A673 (cell line): ENCODE results near the gene KCNMA1. TPM values are rescaled to one million over a fixed set of nuclear protein-coding genes. Genes with fewer than 3 reads are reported as not detected.

ENCODE experiments used
- BruUV-seq: library from RNA; stranded (reverse); fragments of 400-500 nt; replicated peaks from 2 replicates; lab custom pipeline; 2021; lab: Mats Ljungman, UMichigan
- CTCF ChIA-PET: fragments of 300-600 bp; sonication (Branson Sonifier 250); formaldehyde crosslinking; loops from one replicate; lab custom pipeline; 2022; ENCODE audit warnings: antibody characterized with exemption; lab: Charles Lee
- POLR2A ChIA-PET: fragments of 300-600 bp; sonication (Branson Sonifier 250); formaldehyde crosslinking; loops from one replicate; lab custom pipeline; 2022; ENCODE audit warnings: antibody characterized with exemption; ENCODE audit not compliant: low non-redundant PET; lab: Charles Lee
- DNase-seq: peaks from one replicate; pipeline ENCODE4 v3.0.0-alpha.2; 2015; ENCODE audit warnings: low spot score
- H3K27ac ChIP-seq: fragments of 200-600 bp; sonication (generic); 2 replicates; pipeline ENCODE4 v1.5.1; 2016; ENCODE audit warnings: mixed run types, low read depth, mild to moderate bottlenecking, mixed read lengths, antibody characterized with exemption, low read length; ENCODE audit not compliant: poor library complexity, severe bottlenecking
- H3K27me3 ChIP-seq: fragments of 200-600 bp; sonication (generic); replicated peaks from 2 replicates; pipeline ENCODE4 v1.6.1; 2017; ENCODE audit warnings: mixed run types, low read depth, mild to moderate bottlenecking, mixed read lengths, antibody characterized with exemption, low read length; ENCODE audit not compliant: insufficient read depth, poor library complexity
- H3K36me3 ChIP-seq: fragments of 200-600 bp; sonication (generic); 2 replicates; pipeline ENCODE4 v1.6.1; 2016; ENCODE audit warnings: mixed run types, mild to moderate bottlenecking, mixed read lengths, antibody characterized with exemption, low read length; ENCODE audit not compliant: insufficient read depth, poor library complexity, severe bottlenecking
- H3K4me1 ChIP-seq: fragments of 200-600 bp; sonication (generic); 2 replicates; pipeline ENCODE4 v1.6.1; 2017; ENCODE audit warnings: mixed run types, mild to moderate bottlenecking, mixed read lengths, antibody characterized with exemption, low read length; ENCODE audit not compliant: insufficient read depth, poor library complexity, severe bottlenecking
- H3K4me3 ChIP-seq: fragments of 200-600 bp; sonication (generic); 2 replicates; pipeline ENCODE4 v1.5.1; 2016; ENCODE audit warnings: low read depth, mixed run types, mild to moderate bottlenecking, mixed read lengths, low read length; ENCODE audit not compliant: poor library complexity, severe bottlenecking
- H3K9me3 ChIP-seq: fragments of 200-600 bp; sonication (generic); 2 replicates; pipeline ENCODE4 v1.6.1; 2016; ENCODE audit warnings: mixed run types, low read depth, mild to moderate bottlenecking, mixed read lengths, antibody characterized with exemption, low read length; ENCODE audit not compliant: poor library complexity, severe bottlenecking
- CTCF ChIP-seq: fragments of 300-800, 200-600 bp; sonication (generic); conservative IDR thresholded peaks from 2 replicates; pipeline ENCODE4 v1.5.1; 2017; ENCODE audit warnings: low read depth, mild to moderate bottlenecking, antibody characterized with exemption, low read length, moderate library complexity, mixed read lengths
- EZH2 ChIP-seq: fragments of 200-600 bp; sonication (generic); IDR thresholded peaks from 2 replicates; pipeline ENCODE4 v1.6.1; 2017; ENCODE audit warnings: borderline replicate concordance, low read depth, mild to moderate bottlenecking, mixed read lengths, antibody characterized with exemption, low read length; ENCODE audit not compliant: poor library complexity, severe bottlenecking
- intact Hi-C: fragments of 100-400 bp; cut with micrococcal nuclease; formaldehyde crosslinking; loops from one replicate; pipeline ENCODE4 v1.10.0; 2022; ENCODE audit not compliant: unreplicated experiment
- total RNA-seq: library from RNA; stranded (reverse); gene quantifications from 2 replicates; pipeline ENCODE4 v1.2.3, GENCODE V29; 2021

Gene KCNMA1
- total RNA-seq, 1 experiment from 2014 or later = 0.84 TPM

- ChIA-PET CTCF (no interaction called here), POLR2A (no interaction called here)
- intact Hi-C loops = no loop called here
These were observed 581.0 kb downstream of the KCNMA1 start for GRCh38 chr10:77056650-77057049.

GRCh38 chr10:77052593-77052992 lies 585.0 kb downstream of the KCNMA1 start:
- Histone ChIP-seq H3K9me3 (no peaks in the 10 kb centered on the region), H3K4me3 (no peak overlapping the region), H3K36me3 (no peaks in the 10 kb centered on the region), H3K27me3 (peaks cover 21% of the 10 kb centered on the region), H3K27ac (no peak overlapping the region), H3K4me1 (no peaks in the 10 kb centered on the region)
- TF ChIP-seq EZH2 (no peak), CTCF (no peak)
- DNase-seq = no peak
- no TSS peak for BruUV-seq
- intact Hi-C loops = no loop called here
- POLR2A ChIA-PET = no interaction called here
- CTCF ChIA-PET = no interaction called here

More at GRCh38 chr10:77056650-77057049, 581.0 kb downstream of the KCNMA1 start:
- Histone ChIP-seq H3K36me3 (no peaks in the 10 kb centered on the region), H3K27ac (no peak overlapping the region), H3K4me3 (no peak overlapping the region), H3K9me3 (no peaks in the 10 kb centered on the region), H3K4me1 (no peaks in the 10 kb centered on the region), H3K27me3 (peaks cover 33% of the 10 kb centered on the region)
- DNase-seq = no peak
- BruUV-seq = no TSS peak
- no peak for TF ChIP-seq CTCF
- TF ChIP-seq EZH2 = no peak

- CTCF ChIA-PET = interaction anchor here (1.0 kb wide), 1 partner anchor 14 kb away, joined by 3 read pairs; no protein-coding TSS in a partner anchor
- POLR2A ChIA-PET = no interaction called here
- no TSS peak for BruUV-seq
- TF ChIP-seq EZH2 = no peak
- no peak for TF ChIP-seq CTCF
- Histone ChIP-seq H3K36me3 (no peaks in the 10 kb centered on the region), H3K9me3 (no peaks in the 10 kb centered on the region), H3K27me3 (peaks cover 20% of the 10 kb centered on the region), H3K4me3 (no peak overlapping the region), H3K4me1 (no peaks in the 10 kb centered on the region), H3K27ac (no peak overlapping the region)
- intact Hi-C loops = no loop called here
- DNase-seq = no peak
These were observed 585.8 kb downstream of the KCNMA1 start for GRCh38 chr10:77051837-77052236.
